KMS-11 (cell line): ENCODE measurements around the gene TSSK2.
A peak's percentile ranks its signal among the peaks of the same experiment; 100 is the strongest.

Experiments used
- H2AFZ ChIP-seq: fragments of 200-600 bp; sonication (generic); 2 replicates; pipeline ENCODE4 v1.6.1; 2016; ENCODE audit warnings: antibody characterized with exemption, mixed run types, low read depth
- H3K27ac ChIP-seq: fragments of 200-600 bp; sonication (generic); 2 replicates; pipeline ENCODE4 v1.6.1; 2016; ENCODE audit warnings: mild to moderate bottlenecking, mixed run types
- H3K27me3 ChIP-seq: fragments of 200-600 bp; sonication (generic); 2 replicates; pipeline ENCODE4 v1.6.1; 2017; ENCODE audit warnings: mild to moderate bottlenecking, low read depth, mixed run types, moderate library complexity; ENCODE audit not compliant: insufficient read depth
- H3K36me3 ChIP-seq: fragments of 200-600 bp; sonication (generic); 2 replicates; pipeline ENCODE4 v1.6.1; 2017; ENCODE audit warnings: mild to moderate bottlenecking, mixed run types; ENCODE audit not compliant: insufficient read depth
- H3K4me1 ChIP-seq: fragments of 200-600 bp; sonication (generic); 2 replicates; pipeline ENCODE4 v1.6.1; 2016; ENCODE audit warnings: mild to moderate bottlenecking, low read depth, mixed run types; ENCODE audit not compliant: poor library complexity, severe bottlenecking
- H3K4me2 ChIP-seq: fragments of 200-600 bp; sonication (generic); 2 replicates; pipeline ENCODE4 v1.7.0; 2016; ENCODE audit warnings: mild to moderate bottlenecking, mixed run types
- H3K4me3 ChIP-seq: fragments of 200-600 bp; sonication (generic); IDR thresholded peaks from 2 replicates; pipeline ENCODE4 v1.6.1; 2017; ENCODE audit warnings: low read depth, low read length, mixed read lengths; ENCODE audit not compliant: insufficient read depth
- H3K79me2 ChIP-seq: fragments of 200-600 bp; sonication (generic); 2 replicates; pipeline ENCODE4 v1.6.1; 2016; ENCODE audit warnings: low read depth, mixed run types; ENCODE audit not compliant: insufficient read depth
- H3K9ac ChIP-seq: fragments of 200-600 bp; sonication (generic); 2 replicates; pipeline ENCODE4 v1.6.1; 2016; ENCODE audit warnings: mild to moderate bottlenecking, mixed run types
- H4K20me1 ChIP-seq: fragments of 200-600 bp; sonication (generic); 2 replicates; pipeline ENCODE4 v1.6.1; 2016; ENCODE audit warnings: mild to moderate bottlenecking, mixed run types; ENCODE audit not compliant: insufficient read depth
- CTCF ChIP-seq: fragments of 200-600 bp; sonication (generic); conservative IDR thresholded peaks from 2 replicates; pipeline ENCODE4 v1.6.1; 2017; ENCODE audit warnings: low read depth, mild to moderate bottlenecking, antibody characterized with exemption, low read length, moderate library complexity, mixed read lengths

TSSK2 gene

DNA sequence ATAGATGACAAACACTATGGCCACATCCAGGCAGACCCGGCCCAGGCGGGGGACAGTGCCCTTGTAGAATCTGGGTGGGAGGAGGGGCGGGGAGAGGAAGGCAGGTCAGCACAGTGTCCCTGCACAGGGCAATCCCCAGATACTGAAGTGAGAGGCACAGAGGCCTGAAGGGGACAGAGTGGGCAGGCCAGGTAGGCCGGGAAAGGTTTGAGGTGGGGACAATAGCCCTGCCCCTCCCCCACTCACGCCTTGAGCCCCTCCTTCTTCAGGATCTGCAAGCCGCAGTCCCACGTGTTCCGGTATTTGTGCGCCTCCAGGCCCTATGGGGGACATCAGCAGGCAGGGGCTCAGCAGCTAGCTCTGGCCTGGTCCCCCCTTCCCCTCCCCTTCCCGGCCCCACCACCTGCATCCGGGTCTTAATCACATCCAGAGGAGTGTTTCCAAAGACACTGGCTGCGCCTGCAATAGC is 45.1 kb downstream of the TSSK2 start:
- no peaks in the 10 kb centered on the region for H3K36me3 ChIP-seq
- no peak overlapping the region for H3K27ac ChIP-seq
- H3K9ac ChIP-seq = no peak overlapping the region

GRCh38 chr22:19176732-19177131 is 45.6 kb downstream of the TSSK2 start:
- H3K9ac ChIP-seq = no peak overlapping the region
- H3K27me3 ChIP-seq = no peaks in the 10 kb centered on the region
- H2AFZ ChIP-seq = no peak overlapping the region
- H3K4me1 ChIP-seq = peaks cover 26% of the 10 kb centered on the region
- H3K27ac ChIP-seq = no peak overlapping the region
- no peak overlapping the region for H3K4me2 ChIP-seq
- TF ChIP-seq CTCF = no peak
- peaks cover 21% of the 10 kb centered on the region for H3K79me2 ChIP-seq
- H3K36me3 ChIP-seq = no peaks in the 10 kb centered on the region
- H3K4me3 ChIP-seq = no peak overlapping the region
- H4K20me1 ChIP-seq = no peaks in the 10 kb centered on the region

More for the DNA sequence above, 45.1 kb downstream of the TSSK2 start:
- no peak overlapping the region for H2AFZ ChIP-seq
- H3K27me3 ChIP-seq = no peaks in the 10 kb centered on the region
- no peak for TF ChIP-seq CTCF
- no peak overlapping the region for H3K4me2 ChIP-seq
- H3K4me1 ChIP-seq = peaks cover 26% of the 10 kb centered on the region
- peaks cover 25% of the 10 kb centered on the region for H3K79me2 ChIP-seq
- H3K4me3 ChIP-seq = no peak overlapping the region
- no peaks in the 10 kb centered on the region for H4K20me1 ChIP-seq

DNA sequence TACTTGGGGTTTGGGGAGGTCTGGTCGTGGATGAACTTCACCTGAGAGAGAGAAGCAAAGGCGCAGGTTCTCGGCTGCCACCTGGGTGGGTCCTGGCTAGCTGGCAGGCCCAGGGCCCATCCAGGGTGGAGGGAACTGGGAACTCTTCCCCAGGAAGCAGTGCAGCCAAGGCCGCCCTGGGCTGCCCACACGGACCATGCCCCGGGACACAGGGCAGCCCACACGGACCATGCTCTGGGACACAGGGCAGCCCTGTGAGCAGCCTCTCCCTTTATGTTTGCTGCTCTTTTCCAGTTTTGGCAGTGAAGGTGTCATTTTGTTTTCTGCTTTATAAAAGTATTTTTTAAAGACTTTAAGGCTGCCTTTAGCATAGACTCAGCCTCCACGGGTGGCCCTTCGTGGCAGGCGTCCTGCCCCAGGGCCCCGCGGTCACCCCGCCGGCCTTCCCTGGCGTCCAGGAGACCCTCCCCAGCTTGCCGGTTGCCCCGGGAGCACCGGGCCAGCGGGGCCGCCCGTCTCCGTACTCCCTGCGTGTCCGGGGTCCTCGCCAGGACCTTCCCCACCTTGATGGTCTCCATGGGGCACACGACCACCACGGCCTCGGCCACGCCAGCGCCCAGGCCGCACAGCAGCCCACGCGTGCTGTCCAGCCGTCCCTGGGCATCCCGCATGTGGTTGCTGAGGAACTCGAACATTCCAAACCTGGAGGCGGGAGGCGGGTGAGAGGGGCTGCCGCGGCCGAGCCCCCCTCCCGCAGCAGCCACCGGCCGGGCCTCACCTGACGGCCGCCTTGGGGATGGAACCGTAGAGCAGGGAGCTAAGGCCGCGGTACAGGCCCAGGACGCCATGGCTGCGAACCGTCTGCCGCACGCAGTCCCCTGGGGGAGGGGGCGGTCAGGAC is 46.3 kb downstream of the TSSK2 start:
- H3K27ac ChIP-seq = peak overlapping the region; percentile 45; the same call in 1 of the 2 replicates
- no peak for TF ChIP-seq CTCF
- H3K79me2 ChIP-seq = peaks cover 15% of the 10 kb centered on the region
- no peak overlapping the region for H2AFZ ChIP-seq
- H3K36me3 ChIP-seq = no peaks in the 10 kb centered on the region
- H4K20me1 ChIP-seq = no peaks in the 10 kb centered on the region
- H3K4me3 ChIP-seq = no peak overlapping the region
- no peaks in the 10 kb centered on the region for H3K27me3 ChIP-seq
- H3K4me2 ChIP-seq = peak overlapping the region; percentile 47; the same call in 1 of the 2 replicates
- peak overlapping the region; percentile 62; the same call in 1 of the 2 replicates for H3K9ac ChIP-seq
- peaks cover 26% of the 10 kb centered on the region for H3K4me1 ChIP-seq

DNA sequence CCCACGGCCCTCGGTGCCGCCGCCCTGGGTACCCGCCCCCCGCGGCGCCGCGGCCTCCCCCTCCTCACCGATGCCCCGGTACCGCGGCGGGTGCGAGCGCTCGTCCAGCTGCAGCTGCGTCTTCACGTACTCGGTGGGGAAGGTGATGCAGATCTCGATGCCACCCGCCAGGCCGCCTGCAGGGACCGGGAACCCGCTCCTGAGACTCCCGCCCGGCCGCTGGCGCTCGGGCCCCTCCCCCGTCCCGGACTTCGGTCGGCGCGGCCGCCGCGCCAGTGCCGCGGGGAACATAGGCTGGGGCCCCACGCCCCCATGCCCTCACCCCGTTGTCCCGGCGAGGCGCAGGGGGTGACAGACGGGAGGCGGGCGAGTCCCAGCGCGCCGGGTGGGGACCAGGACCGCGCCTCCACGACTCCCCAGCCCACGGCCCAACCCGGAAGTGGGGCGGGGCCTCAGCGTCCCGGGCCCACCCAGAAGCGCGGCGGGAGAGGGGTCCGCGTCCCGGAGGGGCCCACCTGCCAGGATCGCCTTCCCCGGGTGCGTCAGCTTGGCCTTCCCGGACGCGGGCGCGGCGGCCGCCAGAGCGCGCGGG is 47.1 kb downstream of the TSSK2 start:
- no peak for TF ChIP-seq CTCF
- H3K9ac ChIP-seq = peak overlapping the region; percentile 62; the same call in 1 of the 2 replicates
- H3K79me2 ChIP-seq = peaks cover 7% of the 10 kb centered on the region; the same call in 1 of the 2 replicates
- H4K20me1 ChIP-seq = no peaks in the 10 kb centered on the region
- peak overlapping the region; percentile 47; the same call in 1 of the 2 replicates for H3K4me2 ChIP-seq
- H2AFZ ChIP-seq = peak overlapping the region; percentile 34; the same call in 1 of the 2 replicates
- H3K27me3 ChIP-seq = no peaks in the 10 kb centered on the region
- H3K27ac ChIP-seq = peak overlapping the region; percentile 45
- H3K4me1 ChIP-seq = peaks cover 19% of the 10 kb centered on the region
- no peak overlapping the region for H3K4me3 ChIP-seq
- no peaks in the 10 kb centered on the region for H3K36me3 ChIP-seq
